ENCODE data around the gene SPOCK2. TPM values are rescaled to one million over a fixed set of nuclear protein-coding genes. Genes with fewer than 3 reads are reported as not detected.

Gene SPOCK2
- total and polyA plus RNA-seq, 8 donors: 0.59 to 2.1 (median 1.6) TPM

DNA sequence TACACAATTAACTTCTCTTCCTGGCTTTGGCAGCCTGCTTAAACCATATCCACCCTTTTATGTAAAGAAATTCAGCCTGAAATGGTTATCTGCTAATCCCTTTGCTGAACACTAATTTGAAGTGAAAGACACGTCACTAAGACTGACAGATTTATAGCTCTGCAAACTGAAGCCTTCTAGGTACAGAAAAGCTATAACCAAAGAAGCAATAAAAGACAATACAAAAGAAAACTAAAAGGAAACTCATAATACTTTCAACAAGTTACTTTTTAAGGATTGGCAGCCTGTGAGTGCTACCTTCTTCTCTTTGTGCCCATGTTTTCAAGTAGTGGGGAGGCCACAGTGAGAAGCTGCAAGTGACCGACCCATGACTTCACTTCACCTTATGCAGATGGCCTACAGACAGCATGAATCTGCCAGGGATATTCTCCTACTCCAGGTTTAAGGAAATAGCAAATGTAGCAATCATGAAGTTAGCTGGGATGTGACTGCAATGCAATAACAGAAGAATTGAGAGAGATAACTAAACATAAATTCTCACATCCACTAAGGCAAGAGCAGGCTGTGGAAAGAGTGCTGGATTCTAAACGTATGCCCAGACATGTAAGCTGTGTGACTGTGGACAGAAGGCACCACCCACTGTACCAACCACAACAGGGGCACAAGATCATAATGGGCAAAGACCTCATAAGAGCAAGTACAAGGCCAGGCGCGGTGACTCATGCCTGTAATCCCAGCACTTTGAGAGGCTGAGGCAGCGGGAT is 10.7 kb upstream of the SPOCK2 start:
- ATAC-seq (no peak), DNase-seq (no peak), FAIRE-seq (no peak)
- intact Hi-C loops (cut with DNase I): no loop called here
- Histone ChIP-seq H3K27ac (no peak overlapping the region), H3K36me3 (peaks cover 0 to 11% (median 6%) of the 10 kb centered on the region in 3 donors), H3K4me1 (peaks cover 20 to 22% (median 22%) of the 10 kb centered on the region in 3 donors), H3K9me3 (no peaks in the 10 kb centered on the region), H3K4me3 (no peak overlapping the region), H3K27me3 (no peaks in the 10 kb centered on the region)
- TF ChIP-seq, protein P1, sequence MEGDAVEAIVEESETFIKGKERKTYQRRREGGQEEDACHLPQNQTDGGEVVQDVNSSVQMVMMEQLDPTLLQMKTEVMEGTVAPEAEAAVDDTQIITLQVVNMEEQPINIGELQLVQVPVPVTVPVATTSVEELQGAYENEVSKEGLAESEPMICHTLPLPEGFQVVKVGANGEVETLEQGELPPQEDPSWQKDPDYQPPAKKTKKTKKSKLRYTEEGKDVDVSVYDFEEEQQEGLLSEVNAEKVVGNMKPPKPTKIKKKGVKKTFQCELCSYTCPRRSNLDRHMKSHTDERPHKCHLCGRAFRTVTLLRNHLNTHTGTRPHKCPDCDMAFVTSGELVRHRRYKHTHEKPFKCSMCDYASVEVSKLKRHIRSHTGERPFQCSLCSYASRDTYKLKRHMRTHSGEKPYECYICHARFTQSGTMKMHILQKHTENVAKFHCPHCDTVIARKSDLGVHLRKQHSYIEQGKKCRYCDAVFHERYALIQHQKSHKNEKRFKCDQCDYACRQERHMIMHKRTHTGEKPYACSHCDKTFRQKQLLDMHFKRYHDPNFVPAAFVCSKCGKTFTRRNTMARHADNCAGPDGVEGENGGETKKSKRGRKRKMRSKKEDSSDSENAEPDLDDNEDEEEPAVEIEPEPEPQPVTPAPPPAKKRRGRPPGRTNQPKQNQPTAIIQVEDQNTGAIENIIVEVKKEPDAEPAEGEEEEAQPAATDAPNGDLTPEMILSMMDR (IDR thresholded peaks at IDR 0.05): no peak
- WGBS, 2 donors: 90 to 91% methylated on average over 6 of the region's 6 CpGs

GRCh38 chr10:72098301-72098835 is 10.0 kb upstream of the SPOCK2 start:
- TF ChIP-seq, protein P1 (IDR thresholded peaks at IDR 0.05): no peak
- ATAC-seq: peak in 2 of 4 donors; percentile 2 to 3
- 80 to 86% methylated on average over 3 of the region's 3 CpGs for WGBS, 2 donors
- Histone ChIP-seq H3K4me1 (peaks cover 20 to 22% (median 22%) of the 10 kb centered on the region in 3 donors), H3K27ac (no peak overlapping the region), H3K27me3 (no peaks in the 10 kb centered on the region), H3K4me3 (no peak overlapping the region), H3K9me3 (no peaks in the 10 kb centered on the region), H3K36me3 (peaks cover 0 to 11% (median 6%) of the 10 kb centered on the region in 3 donors)
- intact Hi-C loops (cut with DNase I): no loop called here
- no peak for DNase-seq
- FAIRE-seq: no peak

- DNase-seq (peak in 4 of 6 donors; percentile 47 to 77 (median 56)), ATAC-seq (peak; percentile 95 to 98 (median 96)), FAIRE-seq (no peak)
- H3K27ac ChIP-seq: no peak overlapping the region
- peaks cover 20 to 22% (median 22%) of the 10 kb centered on the region in 3 donors for H3K4me1 ChIP-seq
- no peak overlapping the region for H3K4me3 ChIP-seq
- WGBS, 2 donors: 25 to 28% methylated on average over 9 of the region's 9 CpGs
- TF ChIP-seq, protein P1 (IDR thresholded peaks at IDR 0.05): no peak
- H3K36me3 ChIP-seq: peaks cover 0 to 11% (median 6%) of the 10 kb centered on the region in 3 donors
- H3K27me3 ChIP-seq: no peaks in the 10 kb centered on the region
- intact Hi-C loops (cut with DNase I): no loop called here
- H3K9me3 ChIP-seq: no peaks in the 10 kb centered on the region
These were observed 9.3 kb upstream of the SPOCK2 start for GRCh38 chr10:72097448-72098300.

- 87 to 90% methylated on average over 9 of the region's 9 CpGs for WGBS, 2 donors
- peaks cover 20 to 22% (median 22%) of the 10 kb centered on the region in 3 donors for H3K4me1 ChIP-seq
- H3K9me3 ChIP-seq: no peaks in the 10 kb centered on the region
- intact Hi-C loops (cut with DNase I): no loop called here
- H3K4me3 ChIP-seq: no peak overlapping the region
- H3K36me3 ChIP-seq: peaks cover 0 to 6% (median 0%) of the 10 kb centered on the region in 3 donors
- no peak for FAIRE-seq
- peaks cover 0 to under 1% (median 0%) of the 10 kb centered on the region in 4 donors for H3K27me3 ChIP-seq
- DNase-seq: no peak
- ATAC-seq: peak in 3 of 4 donors; percentile 15 to 45 (median 17)
- TF ChIP-seq, protein P1 (IDR thresholded peaks at IDR 0.05): no peak
- no peak overlapping the region for H3K27ac ChIP-seq
These were observed 8.0 kb upstream of the SPOCK2 start for GRCh38 chr10:72096115-72097000.
